PC-3 (cell line): Measurements from ENCODE around the gene CDH12. TPM values are rescaled to one million over a fixed set of nuclear protein-coding genes. Genes with fewer than 3 reads are reported as not detected.

Experiments used
- ATAC-seq: fragments of 200-7000 bp; cut with Tn5 transposase; 2 replicates; pipeline ENCODE4 v1.9.1; 2020; ENCODE audit warnings: mild to moderate bottlenecking, moderate library complexity
- BruUV-seq: library from RNA; stranded (reverse); fragments of 400-500 nt; replicated peaks from 2 replicates; lab custom pipeline; 2021; lab: Mats Ljungman, UMichigan
- CTCF ChIA-PET: fragments of 300-600 bp; sonication (Branson Sonifier 250); formaldehyde crosslinking; loops from one replicate; lab custom pipeline; 2022; ENCODE audit warnings: antibody characterized with exemption; lab: Charles Lee
- POLR2A ChIA-PET: fragments of 300-600 bp; sonication (Branson Sonifier 250); formaldehyde crosslinking; loops from one replicate; lab custom pipeline; 2022; ENCODE audit warnings: antibody characterized with exemption; ENCODE audit not compliant: unreplicated experiment; lab: Charles Lee
- DNase-seq: peaks from one replicate; pipeline ENCODE4 v3.0.0-alpha.2; 2015
- H2AFZ ChIP-seq: fragments of 300-600 bp; sonication (generic); 2 replicates; pipeline ENCODE4 v1.6.0; 2016; ENCODE audit warnings: antibody characterized with exemption, low read length
- H3F3A ChIP-seq: fragments of 300-600 bp; sonication (generic); one replicate; pipeline ENCODE4 v1.6.0; 2017; ENCODE audit warnings: antibody characterized with exemption, low read length, control low read depth, mild to moderate bottlenecking; ENCODE audit not compliant: unreplicated experiment
- H3K27ac ChIP-seq: fragments of 300-600 bp; sonication (generic); 2 replicates; pipeline ENCODE4 v1.5.1; 2016; ENCODE audit warnings: mild to moderate bottlenecking, low read length
- H3K27me3 ChIP-seq: fragments of 300-600 bp; sonication (generic); 2 replicates; pipeline ENCODE4 v1.6.1; 2016; ENCODE audit warnings: low read length, mixed read lengths
- H3K36me3 ChIP-seq: fragments of 300-600 bp; sonication (generic); 2 replicates; pipeline ENCODE4 v1.6.1; 2016; ENCODE audit warnings: low read depth, mixed run types, low read length, mixed read lengths
- H3K4me1 ChIP-seq: fragments of 300-600 bp; sonication (generic); 2 replicates; pipeline ENCODE4 v1.5.1; 2016; ENCODE audit warnings: low read length; ENCODE audit not compliant: insufficient read depth
- H3K4me2 ChIP-seq: fragments of 300-600 bp; sonication (generic); 2 replicates; pipeline ENCODE4 v1.6.0; 2016; ENCODE audit warnings: low read length
- H3K4me3 ChIP-seq: fragments of 300-600 bp; sonication (generic); 2 replicates; pipeline ENCODE4 v1.5.1; 2016; ENCODE audit warnings: mild to moderate bottlenecking, low read length, mixed read lengths
- H3K79me2 ChIP-seq: fragments of 300-600 bp; sonication (generic); 2 replicates; pipeline ENCODE4 v1.6.1; 2017; ENCODE audit warnings: low read length, mixed read lengths
- H3K9ac ChIP-seq: fragments of 300-600 bp; sonication (generic); 2 replicates; pipeline ENCODE4 v1.6.0; 2016; ENCODE audit warnings: mild to moderate bottlenecking, low read length
- H3K9me2 ChIP-seq: fragments of 300-600 bp; sonication (generic); replicated peaks from 2 replicates; pipeline ENCODE4 v1.6.1; 2016; ENCODE audit warnings: mixed run types, low read length, mixed read lengths
- H3K9me3 ChIP-seq: fragments of 300-600 bp; sonication (generic); 2 replicates; pipeline ENCODE4 v1.6.1; 2016; ENCODE audit warnings: low read length, mixed read lengths
- H4K20me1 ChIP-seq: fragments of 300-600 bp; sonication (generic); 2 replicates; pipeline ENCODE4 v1.6.1; 2016; ENCODE audit warnings: low read length, mixed read lengths
- CTCF ChIP-seq: fragments of 300-600 bp; sonication (generic); conservative IDR thresholded peaks from 2 replicates; pipeline ENCODE4 v1.5.1; 2017; ENCODE audit warnings: antibody characterized with exemption, low read depth, mild to moderate bottlenecking, low read length
- EZH2 ChIP-seq: fragments of 300-600 bp; sonication (generic); IDR thresholded peaks from one replicate; pipeline ENCODE4 v1.6.1; 2017; ENCODE audit warnings: antibody characterized with exemption, mild to moderate bottlenecking, low read length; ENCODE audit not compliant: unreplicated experiment
- EZH2phosphoT487 ChIP-seq: fragments of 300-600 bp; sonication (generic); IDR thresholded peaks from 2 replicates; pipeline ENCODE4 v1.6.1; 2018; ENCODE audit warnings: mild to moderate bottlenecking, antibody characterized with exemption, low read length, borderline replicate concordance
- intact Hi-C: fragments of 100-400 bp; cut with micrococcal nuclease; formaldehyde crosslinking; loops from 2 replicates; pipeline ENCODE4 v1.9.0; 2023
- total RNA-seq: library from RNA; depleted of rRNA; stranded (reverse); fragments of >200 nt; gene quantifications from 2 replicates; pipeline ENCODE4 v1.2.3, GENCODE V29; 2014

Gene CDH12
- total RNA-seq, 1 experiment from 2014 or later: 0.44 TPM

DNA sequence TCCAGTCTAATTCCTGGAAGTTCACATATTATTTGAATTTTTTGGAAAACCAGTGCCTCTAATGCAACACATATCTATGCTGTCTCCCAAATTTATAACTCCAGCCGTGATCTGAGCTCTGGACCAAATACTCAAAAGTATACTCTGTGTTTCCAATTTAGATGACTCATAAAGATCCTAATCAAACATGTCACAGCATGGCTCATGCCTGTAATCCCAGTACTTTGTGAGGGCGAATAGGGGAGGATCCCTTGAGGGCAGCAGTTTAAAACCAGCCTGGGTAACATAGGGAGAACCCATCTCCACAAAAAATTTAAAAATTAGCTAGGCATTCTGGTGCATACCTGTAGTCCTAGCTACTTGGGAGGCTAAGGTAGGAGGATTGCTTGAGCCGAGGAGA lies 388.0 kb downstream of the CDH12 start:
- DNase-seq: peak; percentile 21
- no peaks in the 10 kb centered on the region for H4K20me1 ChIP-seq
- no peak overlapping the region for H2AFZ ChIP-seq
- peak; percentile 43; the same call in 1 of the 2 replicates for ATAC-seq
- no peaks in the 10 kb centered on the region for H3K4me1 ChIP-seq
- no peaks in the 10 kb centered on the region for H3K9me3 ChIP-seq
- H3K36me3 ChIP-seq: no peaks in the 10 kb centered on the region
- intact Hi-C loops: no loop called here
- H3K9me2 ChIP-seq: no peaks in the 10 kb centered on the region
- no peak overlapping the region for H3K4me3 ChIP-seq
- no peak for TF ChIP-seq EZH2
- no peak for TF ChIP-seq EZH2phosphoT487
- no peak for TF ChIP-seq CTCF
- H3K79me2 ChIP-seq: no peaks in the 10 kb centered on the region
- no peak overlapping the region for H3K27ac ChIP-seq
- ChIA-PET POLR2A (no interaction called here), CTCF (no interaction called here)
- H3K4me2 ChIP-seq: no peak overlapping the region
- BruUV-seq: no TSS peak
- no peaks in the 10 kb centered on the region for H3K27me3 ChIP-seq
- no peaks in the 10 kb centered on the region for H3F3A ChIP-seq
- no peak overlapping the region for H3K9ac ChIP-seq

GRCh38 chr5:22460189-22460588 lies 393.0 kb downstream of the CDH12 start:
- Histone ChIP-seq H3K4me3 (0 out of 2 replicates have a peak overlapping the region, but pooled peaks have one; percentile 33), H3K79me2 (no peaks in the 10 kb centered on the region), H3K27me3 (no peaks in the 10 kb centered on the region), H4K20me1 (no peaks in the 10 kb centered on the region), H3K4me2 (peak overlapping the region; percentile 51; the same call in 1 of the 2 replicates), H3K36me3 (no peaks in the 10 kb centered on the region), H3K27ac (no peak overlapping the region), H3K9me2 (no peaks in the 10 kb centered on the region), H3F3A (no peaks in the 10 kb centered on the region), H2AFZ (no peak overlapping the region), H3K4me1 (no peaks in the 10 kb centered on the region), H3K9me3 (no peaks in the 10 kb centered on the region), H3K9ac (no peak overlapping the region)
- ChIA-PET CTCF (no interaction called here), POLR2A (no interaction called here)
- TF ChIP-seq EZH2 (no peak), CTCF (no peak), EZH2phosphoT487 (no peak)
- no TSS peak for BruUV-seq
- intact Hi-C loops: no loop called here
- no peak for DNase-seq
- ATAC-seq: peak; percentile 40; the same call in 1 of the 2 replicates

GRCh38 chr5:22432905-22433304 lies 420.2 kb downstream of the CDH12 start:
- ATAC-seq: no peak
- TF ChIP-seq CTCF (no peak), EZH2phosphoT487 (no peak), EZH2 (no peak)
- no TSS peak for BruUV-seq
- intact Hi-C loops: no loop called here
- no peaks in the 10 kb centered on the region for H3F3A ChIP-seq
- no peak overlapping the region for H3K9ac ChIP-seq
- H3K4me3 ChIP-seq: no peak overlapping the region
- H4K20me1 ChIP-seq: no peaks in the 10 kb centered on the region
- DNase-seq: no peak
- H3K36me3 ChIP-seq: no peaks in the 10 kb centered on the region
- ChIA-PET POLR2A (no interaction called here), CTCF (no interaction called here)
- no peaks in the 10 kb centered on the region for H3K79me2 ChIP-seq
- H3K9me3 ChIP-seq: no peaks in the 10 kb centered on the region
- no peak overlapping the region for H3K27ac ChIP-seq
- H3K27me3 ChIP-seq: no peaks in the 10 kb centered on the region
- no peaks in the 10 kb centered on the region for H3K4me1 ChIP-seq
- H2AFZ ChIP-seq: no peak overlapping the region
- H3K4me2 ChIP-seq: no peak overlapping the region
- H3K9me2 ChIP-seq: 0 out of 2 replicates have a peak, but pooled peaks cover 3% of the 10 kb centered on the region
